Fibroblast of the aortic adventitia (primary cell): ENCODE measurements around the gene IKZF1. TPM values are rescaled to one million over a fixed set of nuclear protein-coding genes. Genes with fewer than 3 reads are reported as not detected.

Experiments used
- DNase-seq: peaks from one replicate; pipeline ENCODE4 v3.0.0-alpha.2; 2010; ENCODE audit warnings: low read depth
- H3K4me3 ChIP-seq: 2 replicates; pipeline ENCODE4 v1.5.1; 2011; ENCODE audit warnings: low read depth, mild to moderate bottlenecking, control low read depth, low read length, moderate library complexity
- total RNA-seq: library from RNA; depleted of rRNA; stranded (reverse); fragments of >200 nt; gene quantifications from 2 replicates; pipeline ENCODE4 v1.2.3, GENCODE V29; 2012; ENCODE audit warnings: low replicate concordance
- TF ChIP-seq, protein P1 (sequence below): IDR thresholded peaks from 2 replicates; pipeline ENCODE4 v1.5.1; 2011; ENCODE audit warnings: mild to moderate bottlenecking, low read length, control low read depth, inconsistent platforms; ENCODE audit not compliant: insufficient read depth

The IKZF1 gene
- total RNA-seq, 1 donor = not detected

DNA sequence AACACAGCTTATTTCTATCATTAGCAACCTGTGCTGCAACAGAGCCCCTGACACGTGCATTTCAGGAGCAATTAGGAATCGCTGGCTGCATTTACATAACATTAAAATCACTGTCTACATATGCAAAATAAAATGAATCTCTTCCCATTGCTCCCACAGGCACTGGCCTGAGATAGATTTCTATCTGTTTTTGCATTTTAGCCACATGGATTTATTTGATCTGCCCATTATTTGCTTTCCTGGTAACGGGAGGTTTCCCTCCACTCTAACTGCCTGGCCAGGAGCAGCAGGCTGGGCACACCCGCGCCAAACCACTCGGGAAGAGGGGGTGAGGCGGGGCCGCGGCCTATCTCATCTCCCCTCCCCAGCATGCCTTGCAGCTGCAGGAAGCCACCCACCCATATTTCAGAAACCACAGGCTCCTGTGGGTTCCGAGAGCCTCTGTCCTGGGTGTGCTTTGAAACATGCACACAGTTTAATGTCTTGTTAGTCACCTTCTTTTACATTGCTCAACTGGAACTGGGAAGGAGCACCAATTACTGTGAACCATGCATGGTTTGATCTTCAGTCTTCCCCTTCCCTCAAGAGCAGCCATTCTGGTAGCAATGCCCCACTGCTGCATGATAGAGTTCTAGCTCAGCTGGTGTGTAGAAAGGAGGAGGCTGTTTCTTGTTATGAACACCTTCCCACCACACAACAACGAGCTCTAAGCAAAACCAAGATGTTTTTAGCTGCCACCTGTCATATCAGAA lies 37.7 kb upstream of the IKZF1 start:
- H3K4me3 ChIP-seq = no peak overlapping the region
- TF ChIP-seq, protein P1, sequence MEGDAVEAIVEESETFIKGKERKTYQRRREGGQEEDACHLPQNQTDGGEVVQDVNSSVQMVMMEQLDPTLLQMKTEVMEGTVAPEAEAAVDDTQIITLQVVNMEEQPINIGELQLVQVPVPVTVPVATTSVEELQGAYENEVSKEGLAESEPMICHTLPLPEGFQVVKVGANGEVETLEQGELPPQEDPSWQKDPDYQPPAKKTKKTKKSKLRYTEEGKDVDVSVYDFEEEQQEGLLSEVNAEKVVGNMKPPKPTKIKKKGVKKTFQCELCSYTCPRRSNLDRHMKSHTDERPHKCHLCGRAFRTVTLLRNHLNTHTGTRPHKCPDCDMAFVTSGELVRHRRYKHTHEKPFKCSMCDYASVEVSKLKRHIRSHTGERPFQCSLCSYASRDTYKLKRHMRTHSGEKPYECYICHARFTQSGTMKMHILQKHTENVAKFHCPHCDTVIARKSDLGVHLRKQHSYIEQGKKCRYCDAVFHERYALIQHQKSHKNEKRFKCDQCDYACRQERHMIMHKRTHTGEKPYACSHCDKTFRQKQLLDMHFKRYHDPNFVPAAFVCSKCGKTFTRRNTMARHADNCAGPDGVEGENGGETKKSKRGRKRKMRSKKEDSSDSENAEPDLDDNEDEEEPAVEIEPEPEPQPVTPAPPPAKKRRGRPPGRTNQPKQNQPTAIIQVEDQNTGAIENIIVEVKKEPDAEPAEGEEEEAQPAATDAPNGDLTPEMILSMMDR = no peak
- no peak for DNase-seq

- TF ChIP-seq, protein P1 = no peak
- DNase-seq = no peak
- H3K4me3 ChIP-seq = no peak overlapping the region
Measured at GRCh38 chr7:50267525-50268041, 36.9 kb upstream of the IKZF1 start.

GRCh38 chr7:50268223-50268622 lies 36.3 kb upstream of the IKZF1 start:
- no peak overlapping the region for H3K4me3 ChIP-seq
- DNase-seq = no peak
- TF ChIP-seq, protein P1 = no peak

- DNase-seq = no peak
- TF ChIP-seq, protein P1 = no peak
- no peak overlapping the region for H3K4me3 ChIP-seq
Measured at GRCh38 chr7:50268990-50269389, 35.5 kb upstream of the IKZF1 start.

DNA sequence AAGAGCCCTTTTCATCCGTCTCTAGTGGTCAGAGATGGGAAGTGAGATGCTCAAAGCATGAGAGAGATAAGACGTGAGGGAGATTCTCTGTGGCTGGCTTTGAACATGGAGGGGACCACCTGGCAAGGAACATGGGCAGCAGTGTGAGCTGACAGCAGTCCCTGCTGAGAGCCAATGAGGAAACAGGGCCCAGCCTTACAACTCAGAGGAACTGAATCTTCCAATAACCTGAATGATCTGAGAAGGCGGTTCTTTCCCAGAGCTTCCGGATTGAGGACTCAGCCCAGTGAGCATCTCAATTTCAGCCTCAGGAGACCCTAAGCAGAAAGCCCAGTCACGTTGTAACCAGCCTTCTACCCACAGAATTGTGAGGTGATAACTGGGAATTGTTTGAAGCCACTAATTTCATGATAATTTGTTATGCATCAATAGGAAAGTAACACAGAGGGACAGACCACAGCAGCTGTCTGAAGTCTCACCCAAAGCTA lies 33.9 kb upstream of the IKZF1 start:
- TF ChIP-seq, protein P1 = no peak
- H3K4me3 ChIP-seq = no peak overlapping the region
- no peak for DNase-seq

DNA sequence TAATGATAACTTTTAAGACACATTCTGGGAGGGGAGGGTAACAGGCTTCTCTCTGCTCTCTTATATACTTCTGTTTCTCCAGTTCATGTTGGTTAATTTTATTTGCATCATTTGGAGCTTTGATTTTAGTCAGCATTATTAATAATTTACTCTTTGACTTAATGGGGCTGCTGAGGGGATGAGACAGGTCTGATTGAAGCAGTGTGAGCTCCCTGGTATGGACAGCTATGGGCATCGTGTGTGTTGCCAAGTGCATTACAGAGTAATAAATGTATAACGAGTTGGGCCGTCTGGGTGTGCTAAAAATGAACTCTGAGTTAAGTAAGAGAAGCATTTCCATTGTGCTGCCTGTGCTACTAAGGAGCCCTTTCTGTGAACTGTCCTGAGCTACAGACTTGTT lies 31.7 kb upstream of the IKZF1 start:
- TF ChIP-seq, protein P1 = no peak
- no peak for DNase-seq
- no peak overlapping the region for H3K4me3 ChIP-seq
